Lower leg skin (tissue), 3 donors: ENCODE data around the gene LTF.
"Not testable (repeated sequence)": the region's sequence is repeated elsewhere in the genome, so short reads cannot be mapped to it uniquely, and the experiment has no call there.

Experiments used
- CTCF ChIP-seq, 3 donors: fragments of 450-650 bp; IDR thresholded peaks; one replicate each; pipeline ENCODE4 v1.5.1; 2016; ENCODE audit warnings: antibody characterized with exemption in 3 of 3, mild to moderate bottlenecking in 3 of 3, moderate library complexity in 2 of 3
- POLR2A ChIP-seq, 2 donors: fragments of 450-650 bp; IDR thresholded peaks; one replicate each; pipeline ENCODE4 v1.6.1; 2016 to 2017; ENCODE audit warnings: antibody characterized with exemption in 2 of 2, mild to moderate bottlenecking in 1 of 2, moderate library complexity in 1 of 2

DNA sequence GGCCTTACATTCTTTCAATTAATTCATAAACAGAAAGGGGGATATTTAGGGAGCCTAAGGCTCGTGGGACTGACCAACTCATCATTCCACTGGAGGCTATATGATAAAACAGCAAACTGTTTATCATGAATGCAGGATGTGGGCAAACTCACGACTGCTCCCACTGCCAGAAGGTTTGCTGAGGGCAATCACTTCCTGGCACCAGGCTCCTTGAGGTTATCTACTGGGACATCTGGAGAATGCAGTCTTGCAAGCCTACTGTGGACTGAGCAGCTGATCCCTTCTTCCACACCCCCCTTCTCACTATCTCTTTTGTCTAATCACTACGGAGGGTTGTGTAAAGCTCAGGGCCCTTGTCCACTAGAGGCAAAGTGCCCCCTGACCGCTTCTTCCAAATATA is 31.6 kb downstream of the LTF start:
- not testable (repeated sequence) for TF ChIP-seq CTCF, POLR2A (IDR thresholded peaks at IDR 0.05)
